Keratinocyte (primary cell): Measurements from ENCODE around the gene SYTL2.
"Not testable (repeated sequence)": the region's sequence is repeated elsewhere in the genome, so short reads cannot be mapped to it uniquely, and the experiment has no call there.

Experiments used
- CTCF ChIP-seq, 3 experiments: IDR thresholded peaks in 1 of 3; conservative IDR thresholded peaks in 1 of 3; optimal IDR thresholded peaks in 1 of 3; 2 replicates in 2 of 3; 3 replicates in 1 of 3; pipeline versions ENCODE3 to v1.5.1; 2011; ENCODE audit warnings: low read length in 3 of 3, mild to moderate bottlenecking in 3 of 3, moderate library complexity in 2 of 3, control low read depth in 1 of 3, inconsistent platforms in 1 of 3; ENCODE audit not compliant: insufficient read depth in 2 of 3; ENCODE audit errors: extremely low read depth in 1 of 3
- EZH2 ChIP-seq: IDR thresholded peaks from one replicate; pipeline ENCODE4 v1.6.1; 2012; ENCODE audit warnings: inconsistent platforms, mild to moderate bottlenecking, low read length, moderate library complexity

- TF ChIP-seq EZH2; CTCF (optimal IDR thresholded peaks at IDR 0.05 in 1 of 3, IDR thresholded peaks at IDR 0.05 in 1 of 3, conservative IDR thresholded peaks at IDR 0.05 in 1 of 3; ENCODE audit: extremely low read depth in 1 of 3, insufficient read depth in 2 of 3, low read length in 3 of 3): not testable (repeated sequence)
Measured at GRCh38 chr11:85840932-85841331, 30.0 kb upstream of the SYTL2 start.
